SW480 (cell line): ENCODE measurements around the gene EDNRB.
"Not testable (repeated sequence)": the region's sequence is repeated elsewhere in the genome, so short reads cannot be mapped to it uniquely, and the experiment has no call there.

Source experiments
- DNase-seq: peaks from one replicate; pipeline ENCODE4 v3.0.0-alpha.2; 2016; ENCODE audit warnings: low spot score

The EDNRB gene

GRCh38 chr13:77918391-77919245, at the start of gene EDNRB:
Gene EDNRB (minus strand): TSS chr13:77918831. CDS start chr13:77918573, 258 bp downstream.
- DNase-seq = no peak

GRCh38 chr13:77966671-77967070, 48.0 kb upstream of the EDNRB start:
- no peak for DNase-seq

DNA sequence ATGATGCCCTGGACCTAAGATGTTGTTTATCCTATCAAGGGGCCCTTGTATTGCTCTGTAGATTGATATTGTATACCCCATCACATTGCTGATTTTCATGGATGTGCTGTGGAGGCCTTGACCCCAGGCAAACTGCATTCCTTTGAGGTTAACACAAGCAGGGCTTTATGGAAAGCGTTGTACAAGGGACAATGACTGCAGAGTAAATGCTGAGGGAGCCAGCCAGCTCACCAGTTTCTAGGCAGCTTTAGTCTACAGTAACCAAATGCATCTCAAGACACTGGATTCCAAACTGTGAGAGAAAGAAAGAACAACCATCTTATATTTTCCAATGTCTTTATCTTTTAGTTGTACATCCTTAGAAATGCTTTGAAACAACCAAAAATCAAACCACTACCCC, 34.1 kb upstream of the EDNRB start:
- DNase-seq = no peak

DNA sequence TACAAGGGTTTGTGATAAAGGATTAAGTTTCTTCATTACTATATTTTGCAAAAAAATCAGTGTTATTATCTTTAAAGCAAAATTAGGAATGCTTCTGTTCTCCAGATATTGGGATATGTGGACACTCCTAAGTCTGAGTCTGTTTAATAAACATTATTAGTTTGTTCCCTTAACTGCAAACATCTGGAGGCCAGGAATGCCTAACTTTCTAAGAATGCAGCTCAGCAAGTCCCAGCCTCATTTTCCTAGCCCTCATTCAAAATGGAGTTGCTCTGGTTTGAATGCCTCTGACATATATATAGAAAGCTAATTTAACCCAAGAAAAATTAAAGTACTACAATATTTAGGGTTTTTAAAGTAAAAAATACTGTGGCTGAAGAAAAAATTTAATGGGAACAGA, 33.6 kb upstream of the EDNRB start:
- DNase-seq = no peak

- DNase-seq = no peak
These were observed 27.9 kb upstream of the EDNRB start for GRCh38 chr13:77946522-77946921.

DNA sequence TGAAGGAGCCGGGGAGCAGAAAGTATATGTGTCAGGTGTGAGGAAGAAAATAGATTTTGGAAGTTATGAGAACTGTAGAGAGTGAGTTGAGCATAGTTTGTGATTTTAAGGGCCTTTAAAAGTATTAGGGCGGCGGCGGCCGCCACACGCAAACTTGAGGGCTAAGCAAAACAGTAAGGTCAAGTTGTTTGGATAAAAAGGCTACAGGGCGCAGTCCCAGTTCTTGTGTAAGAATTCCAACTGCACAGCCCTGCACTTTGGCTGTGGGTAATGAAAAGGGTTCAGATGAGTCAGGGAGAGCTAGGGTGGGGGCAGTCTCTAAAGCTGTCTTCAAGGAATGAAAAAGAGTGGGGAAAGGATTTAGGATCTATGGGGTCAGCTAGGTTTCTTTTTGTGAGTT, 16.4 kb upstream of the EDNRB start:
- DNase-seq = not testable (repeated sequence)

DNA sequence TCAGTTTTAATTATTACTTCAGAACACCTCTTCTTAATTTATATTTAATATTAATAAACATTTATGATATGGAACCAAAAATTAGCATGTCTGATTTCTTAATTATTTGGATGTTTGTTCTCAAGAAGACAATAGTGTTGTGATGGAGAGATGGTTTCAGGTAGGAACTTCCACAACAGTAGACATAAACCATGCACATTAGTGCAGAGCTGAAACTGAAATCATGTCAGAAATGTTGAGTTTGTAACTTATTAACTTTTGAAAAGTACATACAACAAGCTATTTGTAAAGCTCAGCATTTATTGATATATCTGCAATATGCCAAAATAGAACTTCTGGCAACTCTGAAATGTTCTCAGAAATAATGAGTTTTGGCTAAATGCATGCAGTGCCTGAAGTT, 11.8 kb upstream of the EDNRB start:
- no peak for DNase-seq

DNA sequence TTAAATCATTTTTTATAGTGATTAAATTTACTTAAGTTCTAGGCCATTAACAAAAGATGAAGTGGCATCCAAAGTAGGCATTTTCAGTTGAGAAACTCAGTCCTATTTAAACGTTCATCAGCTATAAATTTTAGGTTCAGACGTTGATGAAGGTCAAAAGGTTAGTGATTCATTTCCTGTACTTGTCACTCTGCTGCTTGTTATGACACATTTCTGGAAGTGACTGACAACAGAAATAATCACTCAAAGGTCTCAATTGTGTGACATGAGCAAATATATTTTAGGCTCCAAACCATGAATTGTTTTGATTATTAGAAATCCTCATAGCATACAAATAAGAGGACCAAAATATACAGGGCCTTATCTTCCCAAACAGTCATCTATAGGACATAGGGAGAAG, 10.3 kb upstream of the EDNRB start:
- no peak for DNase-seq

GRCh38 chr13:77925616-77926015, 7.0 kb upstream of the EDNRB start:
- DNase-seq = no peak

DNA sequence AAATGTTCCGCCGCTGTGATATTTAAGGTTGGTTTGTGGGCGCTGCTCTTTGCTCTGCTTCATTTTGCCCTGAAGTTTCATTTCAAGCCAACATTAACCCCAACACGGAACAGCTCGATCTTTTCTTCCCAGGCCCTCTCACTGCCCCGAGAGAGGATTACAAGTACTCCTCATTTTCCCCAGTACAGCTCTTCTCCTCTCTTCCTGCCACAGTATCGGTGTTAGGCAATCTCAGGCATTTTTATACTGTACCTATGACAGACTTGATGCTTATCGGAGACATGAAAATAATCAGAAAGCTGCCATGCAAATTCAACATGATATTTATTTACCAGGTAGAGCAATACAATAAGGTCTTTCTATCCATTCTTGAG, 1.3 kb upstream of the EDNRB start:
- no peak for DNase-seq

GRCh38 chr13:77919246-77919920, 752 bp upstream of the EDNRB start:
- no peak for DNase-seq

- no peak for DNase-seq
These were observed 2.1 kb downstream of the EDNRB start for GRCh38 chr13:77916488-77916887.

- no peak for DNase-seq
These were observed 2.9 kb downstream of the EDNRB start for GRCh38 chr13:77915686-77916085.

DNA sequence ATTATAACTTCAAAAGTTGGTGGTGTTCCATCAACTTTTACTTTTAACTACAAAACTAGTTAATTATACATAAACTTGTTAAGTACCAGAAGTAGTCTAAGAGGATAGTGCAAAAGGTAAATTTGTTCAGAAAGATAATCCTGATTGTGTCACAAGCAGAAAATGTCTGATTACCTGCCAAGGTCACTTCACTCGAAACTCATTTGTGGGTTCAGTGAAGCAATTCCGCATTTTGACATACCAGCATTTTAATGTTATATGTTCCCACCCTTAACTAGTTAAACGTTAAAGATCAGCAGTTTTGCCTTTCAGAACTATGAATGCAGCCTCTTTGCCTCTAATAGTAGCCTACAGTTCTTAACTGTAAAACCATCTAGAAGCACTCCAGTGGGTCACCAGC, 5.6 kb downstream of the EDNRB start:
- DNase-seq = no peak

DNA sequence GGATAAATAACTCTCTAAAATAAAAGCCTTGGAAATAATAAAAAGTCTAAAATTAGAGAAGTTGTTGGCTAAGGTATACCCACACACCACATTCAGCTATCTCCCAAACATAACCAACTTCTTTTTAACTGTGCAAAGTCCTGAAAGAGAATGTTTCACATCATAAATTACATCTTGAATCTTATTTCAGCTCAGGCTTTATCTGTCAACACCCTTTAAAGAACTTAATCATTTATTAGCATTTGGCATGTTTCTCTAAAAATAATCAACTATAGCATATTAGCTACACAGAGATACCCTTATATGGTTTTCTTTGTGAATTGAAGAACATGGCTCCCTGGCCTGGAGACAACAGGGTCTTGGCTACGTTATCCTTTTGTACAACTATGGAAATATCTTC, 6.9 kb downstream of the EDNRB start:
- DNase-seq = no peak

GRCh38 chr13:77909827-77910226, 8.8 kb downstream of the EDNRB start:
- no peak for DNase-seq

DNA sequence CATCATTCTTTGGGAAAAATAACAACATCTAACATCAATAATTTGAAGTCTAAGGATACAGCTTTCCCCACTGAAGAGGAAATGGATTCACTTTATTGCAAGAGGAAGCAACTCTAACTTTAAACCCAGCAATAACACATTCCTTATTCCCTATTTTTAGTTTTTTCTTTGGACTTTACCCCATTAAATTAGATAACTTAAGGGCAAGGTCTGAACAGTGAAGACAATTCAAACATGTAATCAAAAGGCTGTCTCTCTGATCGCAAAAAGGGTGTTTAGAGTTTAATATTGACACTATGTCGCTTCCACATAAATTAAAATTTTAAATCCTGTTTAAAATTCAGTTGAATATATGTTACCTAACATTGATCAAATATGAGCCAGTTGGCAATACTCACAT, 10.1 kb downstream of the EDNRB start:
- no peak for DNase-seq

GRCh38 chr13:77907666-77908341, 10.8 kb downstream of the EDNRB start:
- no peak for DNase-seq

GRCh38 chr13:77904031-77904430, 14.6 kb downstream of the EDNRB start:
- no peak for DNase-seq

- DNase-seq = no peak
These were observed 15.2 kb downstream of the EDNRB start for GRCh38 chr13:77903435-77903834.

- DNase-seq = no peak
These were observed 16.2 kb downstream of the EDNRB start for GRCh38 chr13:77902319-77902963.

GRCh38 chr13:77898097-77898496, 20.5 kb downstream of the EDNRB start:
- no peak for DNase-seq

GRCh38 chr13:77896977-77897376, 21.7 kb downstream of the EDNRB start:
- DNase-seq = no peak
